HG02623 (cell line): Measurements from ENCODE around the gene HBM.
"Not testable (repeated sequence)": the region's sequence is repeated elsewhere in the genome, so short reads cannot be mapped to it uniquely, and the experiment has no call there.

ENCODE experiments used
- ATAC-seq: cut with Tn5 transposase; IDR thresholded peaks from one replicate; pipeline ENCODE4 v1.9.1; 2021; ENCODE audit warnings: moderate library complexity; ENCODE audit not compliant: unreplicated experiment

The HBM gene

GRCh38 chr16:144797-145252 is 21.0 kb upstream of the HBM start:
- no peak for ATAC-seq

DNA sequence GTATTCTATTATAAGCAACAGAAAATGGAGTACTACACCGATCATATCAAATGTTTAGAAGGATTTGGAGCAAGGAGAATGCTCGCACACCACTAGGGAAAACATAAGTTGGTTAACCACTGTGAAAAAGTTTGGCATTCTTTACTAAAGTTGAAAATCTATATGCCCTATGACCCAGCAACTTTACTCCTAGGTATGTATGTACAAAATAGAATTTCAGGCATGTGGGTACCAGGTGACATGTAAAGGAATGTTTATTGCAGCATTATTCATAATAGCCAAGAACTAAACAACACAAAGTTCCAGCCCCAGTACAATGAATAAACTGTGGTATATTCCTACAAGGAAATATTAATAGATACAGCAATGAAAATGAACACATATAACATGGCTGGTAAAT is 19.1 kb upstream of the HBM start:
- ATAC-seq, result no peak

- ATAC-seq, result no peak
Measured at GRCh38 chr16:149024-149660, 16.6 kb upstream of the HBM start.

- ATAC-seq, result no peak
Measured at GRCh38 chr16:152141-153128, 13.3 kb upstream of the HBM start, which contains the start of gene HBZ. HBZ (plus strand) TSS chr16:152644; CDS start chr16:152910, 266 bp downstream.

GRCh38 chr16:153129-153521 is 12.7 kb upstream of the HBM start:
- ATAC-seq, result not testable (repeated sequence)

GRCh38 chr16:153550-154216 is 12.1 kb upstream of the HBM start:
- ATAC-seq, result not testable (repeated sequence)

GRCh38 chr16:154217-155030 is 11.4 kb upstream of the HBM start:
- no peak for ATAC-seq

GRCh38 chr16:155031-155398 is 10.8 kb upstream of the HBM start:
- ATAC-seq, result no peak

- ATAC-seq, result no peak
Measured at GRCh38 chr16:159136-159849, 6.5 kb upstream of the HBM start.

GRCh38 chr16:160242-160641 is 5.5 kb upstream of the HBM start:
- ATAC-seq, result not testable (repeated sequence)

DNA sequence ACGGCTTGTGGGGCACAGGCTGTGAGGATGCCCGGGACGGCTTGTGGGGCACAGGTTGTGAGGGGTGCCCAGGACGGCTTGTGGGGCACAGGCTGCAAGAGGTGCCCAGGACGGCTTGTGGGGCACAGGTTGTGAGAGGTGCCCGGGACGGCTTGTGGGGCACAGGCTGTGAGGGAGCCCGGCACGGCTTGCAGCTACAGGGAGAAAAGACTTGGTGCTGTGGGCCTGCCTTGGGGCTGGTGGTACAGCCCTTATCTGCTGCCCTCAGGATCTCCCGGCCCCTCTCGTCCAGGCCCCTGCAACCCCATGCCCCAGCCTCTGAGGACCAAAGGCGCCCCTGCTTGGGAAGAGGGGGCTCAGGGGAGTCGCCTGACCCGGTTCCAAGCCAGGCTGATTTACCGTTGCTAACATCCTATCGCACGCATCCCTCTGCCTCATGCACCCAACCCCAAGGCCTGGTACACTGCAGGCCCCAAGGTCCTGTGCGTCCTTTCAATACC is 5.0 kb upstream of the HBM start:
- ATAC-seq, result no peak

GRCh38 chr16:162271-162991 is 3.3 kb upstream of the HBM start:
- ATAC-seq, result no peak

- ATAC-seq, result not testable (repeated sequence)
Measured at GRCh38 chr16:163139-163538, 2.6 kb upstream of the HBM start.

DNA sequence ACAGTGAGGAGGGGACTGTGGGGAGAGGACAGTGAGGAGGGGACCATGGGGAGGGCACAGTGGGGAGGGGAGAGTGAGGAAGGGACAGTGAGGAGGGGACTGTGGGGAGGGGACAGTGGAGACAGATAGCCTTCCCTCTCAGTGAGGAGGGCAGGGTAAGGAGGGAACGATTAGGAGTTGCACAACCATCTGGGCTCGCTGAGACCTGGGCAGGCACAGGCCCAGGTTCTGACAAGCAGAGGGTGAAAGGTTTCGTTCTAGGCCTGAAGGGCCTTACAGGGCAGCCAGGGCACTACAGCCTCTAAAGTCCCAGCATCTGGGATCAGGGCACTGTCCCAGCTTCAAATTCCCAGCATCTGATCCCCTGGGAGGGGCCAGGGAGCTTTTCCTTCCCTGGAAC is 2.1 kb upstream of the HBM start:
- ATAC-seq, result not testable (repeated sequence)

- not testable (repeated sequence) for ATAC-seq
Measured at GRCh38 chr16:164134-164823, 1.5 kb upstream of the HBM start.

DNA sequence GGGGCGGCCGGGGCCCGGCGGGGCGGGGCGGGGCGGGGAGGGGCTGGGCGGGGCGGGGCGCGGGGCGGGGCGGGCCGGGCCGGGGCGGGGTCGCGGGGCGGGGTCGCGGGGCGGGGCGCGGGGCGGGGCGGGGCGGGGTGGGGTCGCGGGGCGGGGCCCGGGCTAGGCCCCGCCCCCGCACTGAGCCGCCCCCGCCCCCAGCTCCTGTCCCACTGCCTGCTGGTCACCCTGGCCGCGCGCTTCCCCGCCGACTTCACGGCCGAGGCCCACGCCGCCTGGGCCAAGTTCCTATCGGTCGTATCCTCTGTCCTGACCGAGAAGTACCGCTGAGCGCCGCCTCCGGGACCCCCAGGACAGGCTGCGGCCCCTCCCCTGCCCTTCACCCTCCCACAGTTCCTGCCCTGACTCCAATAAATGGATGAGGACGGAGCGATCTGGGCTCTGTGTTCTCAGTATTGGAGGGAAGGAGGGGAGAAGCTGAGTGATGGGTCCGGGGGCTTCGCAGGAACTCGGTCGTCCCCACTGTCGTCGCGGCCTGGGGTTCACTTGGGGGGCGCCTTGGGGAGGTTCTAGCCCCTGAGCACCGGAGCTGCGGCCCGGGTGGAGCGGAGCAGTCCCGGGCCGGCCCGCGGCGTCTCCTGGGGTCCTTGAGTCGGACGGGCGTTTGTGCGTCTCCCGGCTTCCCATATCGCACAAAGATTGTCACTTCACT is 795 bp upstream of the HBM start:
- no peak for ATAC-seq

GRCh38 chr16:166375-167121 is 770 bp downstream of the HBM start:
- no peak for ATAC-seq
